Thyroid gland (tissue), 4 donors: Measurements from ENCODE around the gene DHX32.

Experiments
- CTCF ChIP-seq, 6 experiments: fragments of 200-600 bp in 3 of 6; fragments of 450-650 bp in 3 of 6; sonication (generic) in 3 of 6; IDR thresholded peaks; one replicate each; pipeline ENCODE4 v1.5.1; 2016 to 2019; ENCODE audit warnings: antibody characterized with exemption in 6 of 6, mild to moderate bottlenecking in 2 of 6, inconsistent platforms in 1 of 6, moderate library complexity in 1 of 6
- POLR2A ChIP-seq, 2 donors: fragments of 450-650 bp; IDR thresholded peaks; one replicate each; pipeline ENCODE4 v1.6.1; 2017; ENCODE audit warnings: antibody characterized with exemption in 2 of 2, mild to moderate bottlenecking in 2 of 2, moderate library complexity in 1 of 2

GRCh38 chr10:125882596-125882995 is 1.5 kb upstream of the DHX32 start:
- TF ChIP-seq CTCF (IDR thresholded peaks at IDR 0.05) (no peak), POLR2A (IDR thresholded peaks at IDR 0.05) (no peak)
